GM21515 (cell line): ENCODE measurements around the gene AGPAT1.
"Not testable (repeated sequence)": the region's sequence is repeated elsewhere in the genome, so short reads cannot be mapped to it uniquely, and the experiment has no call there.

Source experiments
- ATAC-seq: cut with Tn5 transposase; IDR thresholded peaks from one replicate; pipeline ENCODE4 v1.9.1; 2021; ENCODE audit not compliant: unreplicated experiment

Gene AGPAT1, protein sequence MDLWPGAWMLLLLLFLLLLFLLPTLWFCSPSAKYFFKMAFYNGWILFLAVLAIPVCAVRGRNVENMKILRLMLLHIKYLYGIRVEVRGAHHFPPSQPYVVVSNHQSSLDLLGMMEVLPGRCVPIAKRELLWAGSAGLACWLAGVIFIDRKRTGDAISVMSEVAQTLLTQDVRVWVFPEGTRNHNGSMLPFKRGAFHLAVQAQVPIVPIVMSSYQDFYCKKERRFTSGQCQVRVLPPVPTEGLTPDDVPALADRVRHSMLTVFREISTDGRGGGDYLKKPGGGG

DNA sequence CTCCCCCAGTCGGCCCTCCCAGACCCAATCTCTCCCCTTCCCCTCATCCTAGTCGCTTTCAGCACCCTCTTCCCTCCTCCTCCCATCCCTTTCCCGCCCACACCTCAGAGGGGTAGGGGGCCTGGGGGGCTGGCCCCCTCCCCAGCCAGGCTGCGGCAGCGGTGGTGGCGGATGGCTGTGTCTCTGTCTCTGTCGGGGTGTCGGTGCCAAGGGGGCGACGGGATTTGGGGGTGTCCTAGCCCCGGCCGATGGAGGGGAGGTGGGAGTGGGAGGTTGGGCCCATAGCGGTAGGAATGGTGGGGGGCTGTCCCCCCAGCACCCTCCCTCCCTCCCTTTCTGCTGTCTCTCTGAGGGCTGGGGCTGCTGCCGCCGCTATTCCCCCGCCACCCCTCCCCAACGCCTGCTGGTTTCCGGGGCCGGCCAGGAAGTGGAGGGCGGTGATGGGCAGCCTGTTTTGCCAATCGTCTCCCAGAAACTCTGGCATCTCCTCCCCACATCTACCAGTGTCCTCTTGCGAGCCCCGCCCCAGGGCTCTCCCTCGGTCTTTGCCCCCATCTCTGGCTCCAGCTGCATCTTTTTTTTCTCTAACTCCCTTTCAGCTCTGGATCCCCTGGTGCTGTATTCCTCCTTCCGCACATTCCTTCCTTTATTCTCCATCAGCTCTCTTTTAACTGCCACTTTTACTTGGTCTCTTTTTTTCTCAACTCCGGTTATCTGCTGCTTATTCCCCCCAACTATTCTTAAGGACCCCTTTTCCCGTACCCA, at the start of gene AGPAT1:
Gene AGPAT1 (minus strand): TSS at position 374 of the 765 bp plus-strand sequence. CDS start 4,588 bp downstream, outside the sequence.
- peak; percentile 42 for ATAC-seq

DNA sequence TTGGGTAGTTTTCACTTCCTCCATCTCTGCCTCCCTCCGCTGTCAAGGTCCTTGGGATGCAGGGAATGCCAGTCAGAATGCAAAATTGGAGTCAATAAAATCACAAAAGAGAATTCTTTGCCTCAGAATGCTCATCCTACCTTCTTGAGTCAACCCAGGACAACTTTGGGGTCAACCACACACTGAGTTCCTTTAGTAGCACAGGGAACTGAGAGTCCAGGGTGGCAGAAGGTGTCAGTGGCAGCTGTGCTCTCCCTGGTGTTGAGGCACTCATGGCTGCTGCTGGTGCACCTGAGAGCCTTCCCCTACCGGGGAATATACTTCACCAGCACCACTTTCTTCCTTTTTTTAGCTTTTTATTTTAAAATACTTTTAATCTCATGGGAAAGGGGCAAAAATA, 48.8 kb upstream of the AGPAT1 start:
- ATAC-seq = no peak

DNA sequence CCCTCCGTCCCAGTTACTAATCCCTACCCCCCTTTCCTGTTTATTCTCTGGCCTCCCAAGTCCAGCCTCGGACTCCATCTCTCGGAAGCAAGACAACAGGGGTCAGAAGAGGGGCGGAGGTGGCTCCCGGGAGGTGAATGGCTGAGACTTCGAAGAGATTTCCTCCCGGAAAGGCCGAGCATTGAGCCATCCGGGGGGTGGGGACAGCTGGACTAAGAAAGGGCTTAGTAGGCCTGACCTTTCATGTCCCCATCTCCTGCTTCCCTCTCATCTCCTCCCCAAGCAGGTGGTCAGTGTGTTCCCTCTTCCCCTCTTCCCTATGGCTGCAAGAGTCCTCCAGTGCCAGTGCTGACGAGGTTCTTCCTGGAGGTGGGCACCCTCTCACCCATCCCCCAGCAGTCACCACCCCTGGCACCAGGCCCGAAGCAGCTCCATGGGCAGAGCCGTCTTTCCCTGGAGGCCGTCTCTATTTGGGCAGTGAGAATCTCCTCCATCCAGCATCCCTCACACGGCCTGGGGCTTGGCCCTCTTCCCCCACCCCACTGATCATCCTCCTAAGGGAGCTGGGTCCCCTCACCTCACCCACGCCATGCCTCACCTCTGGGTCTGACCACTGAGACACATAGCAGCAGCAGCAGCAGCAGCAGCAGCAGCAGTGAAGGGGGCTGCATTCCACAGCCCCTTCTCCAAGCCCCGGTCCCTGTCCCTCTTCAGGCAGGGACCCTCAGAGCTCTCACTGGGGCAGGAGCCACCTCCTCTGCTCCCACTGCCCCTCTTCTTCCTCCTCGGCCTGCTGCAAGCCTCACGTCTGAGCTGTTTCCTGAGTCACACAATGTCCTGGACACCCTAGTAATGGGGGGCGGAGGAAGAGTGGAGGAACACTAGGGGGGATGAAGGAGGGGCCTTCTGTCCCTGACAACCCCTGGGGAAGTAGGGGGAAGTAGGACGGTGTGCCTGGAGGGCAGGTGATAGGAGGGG, 47.7 kb upstream of the AGPAT1 start, which contains the start of gene NOTCH4:
Gene NOTCH4 (minus strand): TSS at position 810 of the 978 bp plus-strand sequence. CDS start 139 bp downstream, at position 671.
- no peak for ATAC-seq

DNA sequence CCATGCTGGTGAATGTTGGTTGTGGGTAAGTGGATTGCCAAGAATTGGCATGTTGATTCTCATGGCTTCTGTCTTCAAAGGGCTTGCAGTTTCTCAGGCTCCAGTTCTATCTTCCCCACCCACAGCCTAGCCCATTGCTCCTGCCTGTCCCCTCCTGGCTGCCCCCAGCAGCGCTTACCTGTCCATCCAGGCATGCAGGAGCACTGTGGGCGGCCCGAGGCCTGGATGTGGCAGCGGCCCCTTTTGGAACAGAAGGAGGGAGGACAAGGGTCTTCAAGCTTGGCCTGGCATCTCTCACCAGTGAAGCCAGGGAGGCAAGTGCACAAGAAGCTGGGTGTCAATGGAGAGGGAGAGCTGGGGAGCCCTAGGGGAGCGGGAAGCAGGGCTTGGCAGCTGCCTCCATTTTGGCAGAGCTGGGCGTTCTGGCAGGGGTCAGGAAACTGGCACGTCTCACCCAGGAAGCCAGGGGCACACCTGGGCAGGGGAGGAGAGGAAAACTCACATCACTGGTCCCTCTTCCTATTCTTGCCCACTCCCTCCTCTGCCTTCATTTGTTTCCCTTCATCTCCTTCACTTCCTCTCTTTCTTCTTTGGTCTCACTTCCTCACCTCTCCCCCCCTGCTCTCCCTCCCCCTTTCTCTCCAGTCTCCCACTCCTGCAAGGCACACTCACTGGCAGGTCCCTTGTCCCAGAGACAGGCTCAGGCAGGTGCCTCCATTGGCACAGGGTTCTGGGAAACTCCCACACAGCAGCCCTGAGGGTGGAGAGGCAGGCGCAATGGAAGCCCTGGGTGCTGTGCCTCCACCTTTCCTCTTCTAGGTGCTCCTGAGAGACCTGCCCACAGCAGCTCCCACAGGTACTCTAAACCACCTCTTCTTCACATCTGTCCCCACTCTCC, 46.7 kb upstream of the AGPAT1 start:
- no peak for ATAC-seq

DNA sequence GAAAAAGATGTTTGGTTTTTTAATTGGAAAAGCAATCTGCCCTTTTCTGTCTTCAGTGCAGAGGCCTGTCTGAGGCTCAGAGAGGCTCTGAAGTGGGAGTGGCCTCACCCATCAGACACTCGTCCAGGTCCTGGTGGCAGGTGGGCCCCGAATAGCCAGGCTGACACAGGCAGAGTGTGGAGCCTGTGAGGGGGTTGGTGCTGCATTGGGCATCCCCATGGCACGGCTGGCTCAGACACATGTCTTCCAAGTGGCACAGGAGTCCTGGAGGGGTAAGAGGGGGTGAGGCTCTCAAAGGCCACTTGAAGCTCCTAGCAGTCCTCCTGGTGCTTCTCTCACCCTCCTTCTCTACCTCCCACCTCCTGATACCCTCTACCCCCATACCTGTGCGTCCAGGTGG, 44.1 kb upstream of the AGPAT1 start:
- no peak for ATAC-seq

DNA sequence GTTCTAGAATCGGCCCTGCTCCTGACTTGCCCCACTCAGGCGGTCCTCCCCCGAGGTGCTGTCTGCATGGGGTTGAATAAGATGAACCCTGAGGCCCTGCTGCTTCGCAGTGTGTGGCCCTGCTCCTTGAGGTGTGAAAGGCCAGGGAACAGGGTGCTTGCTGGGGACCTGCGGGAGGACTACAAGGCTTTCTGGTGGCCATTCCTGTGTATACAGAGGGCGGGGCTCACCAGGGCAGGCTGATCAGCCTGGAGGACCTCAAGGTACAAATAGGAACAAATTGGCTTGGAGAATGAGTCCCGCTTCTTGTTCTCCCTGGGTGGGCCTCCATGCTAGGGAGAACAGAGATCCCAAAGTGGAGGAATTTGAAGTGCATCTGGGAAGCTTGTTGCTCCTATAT, 42.3 kb upstream of the AGPAT1 start:
- ATAC-seq = no peak

DNA sequence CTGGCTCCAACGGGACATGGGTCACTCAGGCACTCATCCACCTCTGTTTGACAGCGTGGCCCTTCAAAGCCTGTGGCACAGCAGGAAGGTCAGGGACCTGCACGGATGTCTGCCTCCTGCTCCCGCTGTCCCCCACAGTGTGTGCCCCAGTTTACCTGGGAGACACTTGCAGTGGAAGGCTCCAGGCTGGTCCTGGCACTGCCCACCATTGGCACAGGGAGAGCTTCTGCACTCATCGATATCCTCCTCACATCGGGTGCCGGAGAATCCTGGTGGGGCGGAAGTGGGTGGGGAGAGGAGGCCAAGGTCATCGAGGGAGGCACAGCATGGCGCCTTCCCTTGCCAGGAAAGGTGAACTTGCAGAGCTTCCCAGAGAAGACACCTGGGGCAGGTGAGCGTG, 41.1 kb upstream of the AGPAT1 start:
- no peak for ATAC-seq

DNA sequence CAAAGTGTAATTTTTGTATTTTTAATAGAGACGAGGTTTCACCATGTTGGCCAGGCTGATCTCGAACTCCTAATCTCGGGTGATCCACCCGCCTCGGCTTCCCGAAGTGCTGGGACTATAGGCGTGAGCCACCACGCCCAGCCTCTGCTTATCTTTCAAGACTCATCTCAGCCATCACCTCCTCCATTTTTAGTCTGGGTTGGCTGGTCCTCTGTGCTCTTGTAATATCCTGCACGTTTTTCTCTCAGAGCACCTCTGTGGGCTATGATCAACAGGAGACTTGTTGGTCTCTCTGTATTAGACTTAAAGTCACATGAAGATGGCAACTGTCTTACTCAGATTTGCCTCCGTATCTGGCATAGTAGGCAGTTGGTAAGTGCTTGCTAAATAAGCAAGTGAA, 40.4 kb upstream of the AGPAT1 start:
- no peak for ATAC-seq

DNA sequence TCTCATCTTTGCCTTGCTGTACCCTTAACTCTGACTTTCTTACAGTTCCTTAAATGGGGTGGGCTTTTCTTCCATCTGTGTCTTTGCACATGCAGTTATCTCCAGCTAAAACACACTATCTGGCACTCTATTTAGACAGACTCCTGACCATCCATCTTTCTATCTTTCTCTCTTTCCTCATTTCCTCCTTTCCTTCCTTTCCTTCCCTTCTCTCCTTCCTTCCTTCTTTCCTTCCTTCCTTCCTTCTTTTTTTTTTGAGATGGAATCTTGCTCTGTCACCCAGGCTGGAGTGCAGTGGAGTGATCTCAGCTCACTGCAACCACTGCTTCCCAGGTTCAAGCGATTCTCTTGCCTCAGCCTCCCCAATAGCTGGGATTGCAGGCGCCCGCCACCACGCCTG, 39.7 kb upstream of the AGPAT1 start:
- no peak for ATAC-seq

DNA sequence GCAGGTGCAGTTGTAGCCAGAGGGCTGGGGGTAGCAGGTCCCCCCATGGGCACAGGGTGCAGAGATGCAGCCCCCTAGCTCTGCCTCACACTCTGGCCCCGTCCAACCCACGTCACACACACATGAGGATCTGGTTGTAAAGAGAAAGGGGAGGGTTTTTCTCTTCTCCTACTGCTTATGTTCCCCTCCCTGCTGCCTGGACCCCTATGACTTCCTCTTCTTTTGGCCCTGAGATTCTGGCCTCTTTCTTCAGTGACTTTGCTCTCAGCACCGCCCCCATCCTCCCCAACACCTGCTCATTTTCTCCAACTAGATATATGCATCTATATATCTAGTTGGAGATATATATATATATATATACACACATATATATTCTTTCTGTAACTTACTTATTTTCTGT, 38.2 kb upstream of the AGPAT1 start:
- ATAC-seq = no peak

DNA sequence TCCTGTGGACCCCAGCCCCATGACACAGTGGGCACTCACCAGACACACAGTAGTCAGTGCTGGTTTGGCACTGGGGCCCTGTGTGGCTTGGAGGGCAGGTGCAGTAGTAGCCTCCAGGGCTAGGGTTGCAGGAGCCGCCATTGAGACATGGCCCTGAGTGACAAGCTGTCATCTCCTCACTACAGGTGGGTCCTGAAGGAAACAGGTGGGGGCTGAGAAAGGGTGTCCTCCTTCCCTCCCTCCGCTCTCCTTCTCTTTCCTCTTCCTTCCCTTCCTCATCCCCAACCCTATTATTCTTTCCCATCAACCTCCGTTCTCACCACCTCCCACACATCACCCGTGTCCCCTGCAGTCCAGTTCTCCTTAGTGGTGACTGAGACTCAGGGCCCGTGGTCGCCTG, 37.8 kb upstream of the AGPAT1 start:
- ATAC-seq = no peak

DNA sequence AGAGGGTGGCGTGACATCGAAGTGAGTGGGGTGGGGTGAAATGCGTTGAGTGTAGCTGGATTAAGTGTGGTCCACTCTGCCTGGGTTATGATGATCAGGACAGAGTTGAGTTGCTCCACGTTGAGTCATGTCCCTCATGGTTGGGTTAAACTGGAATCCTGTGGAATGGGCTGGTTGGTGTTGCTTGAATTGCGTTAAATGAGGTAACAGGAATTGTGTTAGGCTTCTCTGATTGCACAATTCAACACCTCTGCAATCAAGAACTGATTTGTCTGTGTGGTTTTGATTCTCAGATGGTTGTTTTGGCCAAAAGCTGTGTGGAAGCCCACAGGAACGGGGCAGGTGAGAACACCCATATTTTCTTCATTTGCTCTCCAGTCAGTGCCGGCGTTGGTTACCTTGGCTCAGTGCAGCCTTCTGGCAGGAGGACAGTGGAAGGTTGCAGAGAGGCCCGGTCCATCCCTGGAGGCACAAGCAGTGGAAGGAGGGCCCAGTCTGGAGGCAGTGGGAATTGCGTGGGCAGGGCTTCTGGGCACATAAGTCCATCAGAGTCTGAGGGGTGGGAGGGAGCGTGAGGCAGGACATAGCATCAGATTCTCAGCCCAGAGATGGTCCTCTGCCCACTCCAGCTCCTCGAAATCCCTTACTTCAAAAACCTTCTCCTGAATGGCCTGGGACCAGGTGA, 36.3 kb upstream of the AGPAT1 start:
- ATAC-seq = no peak

DNA sequence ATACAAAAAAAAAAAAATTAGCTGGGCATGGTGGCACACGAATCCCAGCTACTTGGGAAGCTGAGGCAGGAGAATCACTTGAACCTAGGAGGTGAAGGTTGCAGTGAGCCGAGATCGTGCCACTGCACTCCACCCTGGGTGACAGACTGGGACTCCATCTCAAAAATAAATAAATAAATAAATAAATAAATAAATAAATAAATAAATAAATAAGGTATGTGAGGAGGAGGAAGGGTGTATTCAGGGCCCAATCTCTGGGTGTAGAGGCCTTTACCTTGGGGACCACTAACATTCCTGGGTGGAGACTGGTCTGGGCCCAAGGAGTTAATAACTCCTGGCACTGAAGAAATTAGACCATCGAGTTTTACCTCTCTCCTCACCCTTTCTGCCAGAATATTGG, 35.5 kb upstream of the AGPAT1 start:
- not testable (repeated sequence) for ATAC-seq

DNA sequence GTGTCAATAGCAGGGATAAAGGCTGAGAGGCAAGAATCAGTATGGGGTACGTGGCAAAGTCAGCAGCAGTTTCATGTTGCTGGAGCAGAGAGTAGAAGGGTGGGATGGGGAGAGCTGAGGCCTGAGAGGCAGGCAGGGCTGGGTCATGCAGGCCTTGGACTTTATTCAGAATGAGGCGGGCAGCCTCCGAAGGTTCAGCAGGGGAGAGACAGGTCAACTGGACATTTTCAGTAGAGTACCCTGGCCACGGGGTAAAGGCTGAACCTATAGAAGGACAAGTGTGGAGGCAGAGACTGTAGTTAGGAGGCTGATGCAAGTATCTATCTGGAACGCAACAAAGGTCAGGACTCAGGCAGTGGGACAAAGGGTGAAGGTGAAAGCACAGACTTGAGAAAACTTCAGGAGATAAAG, 34.3 kb upstream of the AGPAT1 start:
- ATAC-seq = no peak

DNA sequence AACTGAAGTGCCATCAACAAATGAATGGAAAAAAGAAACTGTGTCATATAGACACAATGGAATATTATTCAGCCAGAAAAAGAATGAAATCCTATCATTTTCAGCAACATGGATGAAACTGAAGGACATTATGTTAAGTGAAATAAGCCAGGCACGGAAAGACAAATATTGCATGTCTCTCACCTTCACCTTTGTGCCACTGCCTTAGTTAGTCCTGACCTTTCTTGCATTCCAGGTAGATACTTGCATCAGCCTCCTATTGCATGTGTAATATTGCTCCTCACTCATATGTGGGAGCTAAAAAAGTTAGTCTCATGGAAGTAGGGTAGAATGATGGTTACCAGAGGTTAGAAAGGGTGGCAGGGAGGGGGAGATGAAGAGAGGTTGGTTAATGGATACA, 33.1 kb upstream of the AGPAT1 start:
- ATAC-seq = no peak

DNA sequence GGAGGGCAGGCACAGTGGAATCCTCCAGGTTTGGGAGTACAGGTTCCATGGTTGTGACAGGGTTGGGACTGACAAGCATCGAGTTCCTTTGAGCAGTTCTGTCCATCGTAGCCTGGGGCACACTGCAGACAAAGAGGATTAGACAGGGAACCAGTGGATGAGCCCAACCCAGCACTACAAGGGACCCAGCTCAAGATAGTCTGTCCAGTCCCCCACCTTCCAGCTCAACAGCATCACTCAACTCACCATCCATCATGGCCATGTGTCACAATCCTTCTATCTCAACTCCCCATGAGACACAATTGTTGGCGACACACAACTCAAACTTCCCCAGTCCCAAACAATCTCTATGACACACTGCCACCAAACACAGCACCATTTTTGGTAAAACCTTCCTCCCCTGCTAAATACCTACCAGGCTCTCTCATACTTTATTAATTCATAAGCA, 28.4 kb upstream of the AGPAT1 start:
- no peak for ATAC-seq

DNA sequence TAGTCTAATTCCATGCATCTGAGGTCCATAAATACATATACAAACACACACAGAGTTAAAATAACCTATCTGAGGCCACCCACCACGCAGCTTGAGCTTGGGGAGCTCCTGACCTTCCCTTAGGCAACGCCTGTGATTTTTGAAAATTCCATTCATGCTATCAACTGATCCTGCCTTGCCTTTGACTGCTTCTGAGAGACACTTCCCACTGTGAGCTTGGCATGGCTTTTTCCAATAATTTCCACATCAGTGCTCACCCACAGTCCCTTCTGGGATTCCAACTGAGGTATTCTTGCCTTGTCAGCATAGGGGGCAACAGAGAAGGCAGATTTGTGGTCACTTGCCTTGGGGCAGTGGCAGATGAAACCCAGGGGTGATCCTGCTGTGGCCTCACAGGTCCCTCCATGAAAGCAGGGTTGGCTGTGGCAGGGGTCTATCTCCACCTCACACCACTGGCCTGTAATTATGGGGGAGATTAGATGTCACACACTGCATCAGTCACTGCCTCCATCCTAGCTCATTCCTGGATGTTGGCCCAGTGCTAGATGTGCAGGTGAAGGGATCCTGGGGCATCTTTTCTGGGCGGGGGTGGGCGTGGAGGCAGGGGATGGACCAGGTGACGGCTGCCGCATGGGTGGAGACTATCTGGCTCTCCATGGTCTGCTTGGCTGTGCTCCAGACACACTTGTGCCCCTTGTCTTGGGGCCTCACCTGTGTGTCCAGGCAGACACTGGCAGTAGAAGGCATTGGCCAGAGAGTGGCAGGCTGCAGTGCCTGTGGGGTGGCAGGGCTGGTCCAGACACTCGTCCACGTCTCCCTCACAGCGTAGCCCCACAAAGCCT, 27.8 kb upstream of the AGPAT1 start:
- no peak for ATAC-seq

DNA sequence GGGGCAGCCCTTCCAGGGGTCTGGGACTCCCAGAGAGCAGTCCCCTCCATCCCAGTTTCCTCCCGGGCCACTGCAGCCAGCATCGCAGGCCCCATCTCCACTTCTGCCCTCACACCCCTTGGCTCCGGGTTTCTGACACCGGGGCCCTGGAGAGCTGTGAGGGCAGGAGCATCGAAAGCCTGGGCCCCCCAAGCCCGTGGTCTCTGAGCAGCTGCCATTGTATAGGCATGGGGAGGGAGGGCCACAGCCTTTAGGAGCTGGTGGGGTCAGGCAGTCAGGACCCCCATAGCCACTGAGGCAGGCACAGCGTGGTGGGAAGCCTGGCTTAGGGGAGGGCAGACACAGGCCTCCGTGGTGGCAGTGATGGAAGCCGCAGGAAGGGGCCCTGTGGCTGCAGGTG, 26.3 kb upstream of the AGPAT1 start:
- ATAC-seq = no peak
